HG02938 (cell line): ENCODE measurements around the gene WSCD1.

Experiments
- ATAC-seq: cut with Tn5 transposase; IDR thresholded peaks from one replicate; pipeline ENCODE4 v1.9.1; 2021; ENCODE audit warnings: mild to moderate bottlenecking, moderate library complexity; ENCODE audit not compliant: unreplicated experiment

Gene WSCD1

GRCh38 chr17:6057562-6057961 is 12.6 kb upstream of the WSCD1 start:
- no peak for ATAC-seq

- no peak for ATAC-seq
Observed at GRCh38 chr17:6059406-6059805, 10.8 kb upstream of the WSCD1 start.

GRCh38 chr17:6061290-6061689 is 8.9 kb upstream of the WSCD1 start:
- no peak for ATAC-seq

DNA sequence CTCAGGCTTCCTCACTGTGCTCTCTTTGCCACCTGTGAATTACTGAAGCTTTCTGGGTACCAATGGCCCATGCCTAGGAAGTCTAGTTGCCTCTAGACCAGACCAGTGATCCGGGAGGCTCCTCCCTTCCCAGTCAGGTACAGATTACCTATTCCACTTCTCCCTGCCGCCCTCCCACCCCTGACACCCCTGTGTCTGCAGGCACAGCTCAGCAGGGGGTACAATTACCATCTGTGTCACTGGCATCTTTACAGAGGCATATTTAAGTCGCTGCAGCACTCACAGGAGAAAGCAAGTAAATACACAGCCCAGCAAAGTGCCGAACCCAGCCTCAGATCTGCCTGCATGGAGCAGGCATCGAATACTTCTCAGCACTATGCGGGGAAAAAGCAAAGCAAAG is 5.3 kb upstream of the WSCD1 start:
- no peak for ATAC-seq

DNA sequence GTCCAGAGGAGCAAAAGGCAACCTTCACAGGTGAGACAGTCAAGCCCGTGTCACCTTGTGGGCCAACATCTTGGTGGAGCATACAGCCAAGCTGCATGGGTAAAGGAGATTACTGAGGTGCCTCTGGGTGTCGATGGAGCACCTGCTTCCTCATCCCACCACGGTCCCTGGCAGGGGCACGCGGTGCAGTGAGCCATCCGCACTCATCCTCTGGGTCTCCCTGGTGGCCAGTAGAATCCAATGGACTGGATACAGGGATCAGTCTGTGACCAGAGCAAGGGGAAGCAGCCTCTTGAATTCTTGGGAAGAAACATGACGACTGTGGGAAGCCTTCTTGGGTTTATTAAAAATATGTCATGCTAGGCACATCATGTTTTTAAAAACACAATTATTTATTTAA is 4.8 kb upstream of the WSCD1 start:
- no peak for ATAC-seq

- no peak for ATAC-seq
Observed at GRCh38 chr17:6066183-6066948, 3.8 kb upstream of the WSCD1 start.

DNA sequence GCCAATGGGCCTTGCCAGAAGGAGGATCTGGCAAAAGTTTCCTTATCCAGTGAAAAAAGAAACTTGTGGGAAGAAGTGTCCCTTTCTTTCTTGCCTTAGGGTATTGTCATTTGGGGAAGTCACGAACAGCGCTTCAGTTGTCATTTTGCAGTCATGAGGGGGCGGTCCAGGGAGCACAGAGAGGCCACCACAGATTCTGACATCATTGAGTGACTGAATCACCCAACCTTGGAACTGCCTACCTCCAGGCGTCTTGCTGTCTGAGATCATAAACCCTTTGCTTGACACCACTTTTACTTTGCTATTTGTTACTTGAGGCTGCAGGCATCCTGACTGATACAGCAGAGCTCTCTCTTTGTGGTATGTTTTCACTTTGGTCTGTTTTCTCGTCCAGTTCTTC is 3.1 kb upstream of the WSCD1 start:
- no peak for ATAC-seq

DNA sequence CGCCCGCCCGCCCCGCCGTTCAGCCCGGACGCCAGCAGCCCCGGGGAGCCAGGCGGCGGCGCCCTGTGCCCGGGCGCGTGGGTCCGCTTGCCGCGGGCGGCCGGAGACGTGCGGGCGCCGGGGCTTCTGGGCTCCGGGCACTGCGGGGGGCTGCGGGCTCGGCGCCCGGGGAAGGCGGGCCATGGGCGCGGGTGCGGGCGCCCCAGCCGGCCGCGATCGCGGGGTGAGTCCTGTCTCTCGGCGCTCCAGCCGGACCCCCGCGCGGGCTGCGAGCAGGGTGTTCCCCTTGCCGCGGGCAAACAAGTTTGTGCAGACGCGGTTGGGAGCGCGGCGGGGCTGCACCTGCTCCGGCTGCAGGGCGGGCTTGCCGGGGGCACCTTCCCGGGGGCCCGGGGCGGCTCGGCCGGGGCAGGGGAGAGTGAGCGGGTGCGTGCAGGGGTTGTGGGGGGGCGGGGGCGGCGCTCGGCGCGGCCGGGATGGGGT is 292 bp downstream of the WSCD1 start:
- ATAC-seq: no peak

- no peak for ATAC-seq
Observed at GRCh38 chr17:6070913-6071511, 833 bp downstream of the WSCD1 start.

GRCh38 chr17:6071528-6072065 is 1.4 kb downstream of the WSCD1 start:
- no peak for ATAC-seq

DNA sequence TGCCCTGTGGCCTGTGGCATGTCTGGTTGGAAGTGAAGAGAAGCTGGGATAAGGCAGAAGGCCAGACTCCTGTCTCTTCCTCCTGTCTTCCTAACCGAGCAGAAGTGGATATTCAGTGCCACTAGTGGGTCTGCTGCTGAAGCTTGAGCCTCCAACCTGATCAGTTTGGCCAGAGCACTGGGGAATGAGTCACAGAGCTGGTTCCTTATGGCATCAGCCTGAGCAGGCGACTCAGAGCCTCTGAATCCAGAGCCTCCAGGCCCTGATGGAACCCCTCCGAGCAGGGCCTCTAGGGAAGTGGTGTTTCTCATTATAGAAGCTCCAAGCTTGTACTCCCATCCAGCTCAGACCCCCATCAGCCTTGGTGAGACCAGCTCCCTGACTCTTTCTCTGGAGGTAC is 2.0 kb downstream of the WSCD1 start:
- ATAC-seq: no peak

GRCh38 chr17:6072611-6073010 is 2.4 kb downstream of the WSCD1 start:
- ATAC-seq: no peak

- ATAC-seq: no peak
Observed at GRCh38 chr17:6073620-6074019, 3.4 kb downstream of the WSCD1 start.

DNA sequence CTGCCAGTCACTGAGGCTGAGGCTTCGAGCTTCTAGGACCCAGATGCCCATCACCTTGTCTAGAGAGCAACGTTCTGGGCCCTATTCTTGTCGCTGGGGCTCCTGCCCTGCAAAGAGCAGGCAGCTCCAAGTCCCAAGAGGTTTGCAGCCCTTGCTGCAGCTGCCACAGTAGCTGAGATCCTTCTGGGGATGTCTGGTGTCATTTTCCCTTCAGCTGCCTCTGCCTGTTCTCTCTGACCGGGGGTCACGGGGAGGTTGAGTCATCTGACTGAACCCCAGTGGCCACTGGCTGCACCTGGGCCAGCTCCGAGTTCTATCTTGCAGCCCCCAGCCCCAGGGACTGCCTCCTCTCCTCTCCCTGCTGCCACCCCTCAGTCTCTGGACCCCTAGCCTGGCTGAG is 4.9 kb downstream of the WSCD1 start:
- ATAC-seq: no peak

GRCh38 chr17:6075845-6076244 is 5.7 kb downstream of the WSCD1 start:
- ATAC-seq: no peak

- ATAC-seq: no peak
Observed at GRCh38 chr17:6077752-6078151, 7.6 kb downstream of the WSCD1 start.

- no peak for ATAC-seq
Observed at GRCh38 chr17:6078458-6078871, 8.3 kb downstream of the WSCD1 start.

DNA sequence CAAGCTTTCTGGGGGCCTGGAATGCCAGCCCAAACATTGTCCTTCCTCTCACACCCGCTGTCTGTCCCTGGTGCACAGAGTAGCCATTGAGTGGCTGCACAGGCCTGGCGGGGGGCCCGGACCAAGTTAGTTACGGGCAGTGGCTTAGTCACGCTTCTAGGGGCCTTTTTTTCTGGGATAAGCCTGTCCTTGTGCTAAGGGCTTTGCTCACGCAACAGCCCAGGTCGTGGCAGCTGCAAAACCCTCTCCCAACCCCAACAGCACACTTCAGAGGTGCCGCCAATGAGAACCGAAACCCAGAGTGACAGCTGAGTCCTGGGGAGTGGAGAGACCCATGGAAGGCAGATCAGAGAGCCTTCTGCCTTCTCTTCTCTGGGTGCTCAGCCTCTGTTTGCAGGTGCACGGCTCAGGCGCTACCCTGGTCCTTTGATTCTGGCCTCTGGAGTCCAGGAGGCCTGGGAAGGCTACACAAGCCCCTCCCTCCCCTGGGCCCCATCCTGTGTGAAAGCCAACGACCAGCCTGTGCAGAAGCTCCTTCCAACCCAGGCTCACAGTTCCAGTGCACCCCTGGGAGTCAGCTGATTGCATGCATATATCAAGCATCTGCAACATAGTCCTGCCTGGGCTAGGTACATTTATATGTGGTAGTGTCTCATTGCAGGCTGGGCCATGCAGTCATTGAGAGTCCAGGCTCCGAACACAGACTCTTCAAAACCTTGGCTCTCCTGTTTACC is 9.1 kb downstream of the WSCD1 start:
- ATAC-seq: no peak

- no peak for ATAC-seq
Observed at GRCh38 chr17:6079960-6080359, 9.8 kb downstream of the WSCD1 start.

GRCh38 chr17:6080711-6081430 is 10.7 kb downstream of the WSCD1 start:
- no peak for ATAC-seq

- no peak for ATAC-seq
Observed at GRCh38 chr17:6082335-6082734, 12.2 kb downstream of the WSCD1 start.
